IMR-90 (cell line): ENCODE measurements around the gene NF2. TPM values are rescaled to one million over a fixed set of nuclear protein-coding genes. Genes with fewer than 3 reads are reported as not detected.

Source experiments
- ATAC-seq: fragments of 200-7000 bp; cut with Tn5 transposase; 2 replicates; pipeline ENCODE4 v1.9.1; 2020; ENCODE audit warnings: low read depth, mild to moderate bottlenecking, moderate library complexity
- BruUV-seq: library from RNA; stranded (reverse); fragments of 400-500 nt; replicated peaks from 2 replicates; lab custom pipeline; 2021; lab: Mats Ljungman, UMichigan
- CTCF ChIA-PET: fragments of 300-600 bp; formaldehyde crosslinking; extraction: SDS; loops from one replicate; lab custom pipeline; 2021; ENCODE audit warnings: antibody characterized with exemption; lab: Yijun Ruan, JAX
- POLR2A ChIA-PET: fragments of 300-600 bp; sonication (Branson Sonifier 250); formaldehyde crosslinking; loops from one replicate; lab custom pipeline; 2022; ENCODE audit warnings: antibody characterized with exemption; ENCODE audit not compliant: unreplicated experiment; lab: Charles Lee
- DNase-seq: peaks from one replicate; pipeline ENCODE4 v3.0.0; 2013
- H2AFZ ChIP-seq: replicated peaks from 2 replicates; pipeline ENCODE3; 2013; ENCODE audit warnings: low read length, mild to moderate bottlenecking; ENCODE audit not compliant: poor library complexity
- H2AK5ac ChIP-seq: 2 replicates; pipeline ENCODE4 v1.6.1; 2013; ENCODE audit warnings: low read depth, low read length, inconsistent platforms
- H2AK9ac ChIP-seq: replicated peaks from 2 replicates; pipeline ENCODE3; 2013; ENCODE audit warnings: mild to moderate bottlenecking, low read depth, low read length, moderate library complexity; ENCODE audit not compliant: poor library complexity
- H2BK120ac ChIP-seq: 2 replicates; pipeline ENCODE4 v1.6.1; 2013; ENCODE audit warnings: low read depth, low read length, inconsistent platforms
- H2BK15ac ChIP-seq: 3 replicates; pipeline ENCODE4 v1.6.1; 2013; ENCODE audit warnings: low read depth, low read length, inconsistent platforms
- H2BK20ac ChIP-seq: 2 replicates; pipeline ENCODE4 v1.6.1; 2013; ENCODE audit warnings: low read depth, mild to moderate bottlenecking, inconsistent platforms, low read length, moderate library complexity
- H2BK5ac ChIP-seq: 2 replicates; pipeline ENCODE4 v1.6.1; 2013; ENCODE audit warnings: mild to moderate bottlenecking, low read depth, low read length, inconsistent platforms; ENCODE audit not compliant: poor library complexity, severe bottlenecking
- H3K14ac ChIP-seq: replicated peaks from 2 replicates; pipeline ENCODE4 v1.6.1; 2013; ENCODE audit warnings: low read depth, low read length, inconsistent platforms
- H3K18ac ChIP-seq: 2 replicates; pipeline ENCODE4 v1.6.1; 2013; ENCODE audit warnings: low read depth, low read length, control low read depth
- H3K23ac ChIP-seq: 2 replicates; pipeline ENCODE4 v1.6.1; 2013; ENCODE audit warnings: low read depth, low read length, inconsistent platforms
- H3K27ac ChIP-seq: 2 replicates; pipeline ENCODE4 v1.5.1; 2013; ENCODE audit warnings: mild to moderate bottlenecking, control low read depth, low read length; ENCODE audit not compliant: insufficient read depth
- H3K27me3 ChIP-seq: 2 replicates; pipeline ENCODE4 v1.6.1; 2013; ENCODE audit warnings: low read length; ENCODE audit not compliant: control insufficient read depth, insufficient read depth
- H3K36me3 ChIP-seq: 2 replicates; pipeline ENCODE4 v1.6.1; 2013; ENCODE audit warnings: low read length, mixed read lengths; ENCODE audit not compliant: control insufficient read depth, insufficient read depth
- H3K4ac ChIP-seq: 2 replicates; pipeline ENCODE4 v1.6.1; 2013; ENCODE audit warnings: low read depth, low read length, inconsistent platforms
- H3K4me1 ChIP-seq: 2 replicates; pipeline ENCODE4 v1.6.1; 2013; ENCODE audit warnings: low read length, mixed read lengths; ENCODE audit not compliant: control insufficient read depth, insufficient read depth
- H3K4me2 ChIP-seq: 2 replicates; pipeline ENCODE4 v1.6.1; 2013; ENCODE audit warnings: low read depth, mild to moderate bottlenecking, control low read depth, low read length, moderate library complexity
- H3K4me3 ChIP-seq: 2 replicates; pipeline ENCODE4 v1.5.1; 2013; ENCODE audit warnings: low read depth, mild to moderate bottlenecking, control low read depth, low read length, moderate library complexity; ENCODE audit not compliant: insufficient read depth
- H3K56ac ChIP-seq: 2 replicates; pipeline ENCODE4 v1.6.1; 2013; ENCODE audit warnings: low read length, inconsistent platforms; ENCODE audit not compliant: insufficient read depth; ENCODE audit errors: extremely low read depth
- H3K79me1 ChIP-seq, 2 experiments: 2 replicates each; pipeline ENCODE4 v1.6.1; 2013; ENCODE audit warnings: low read length in 2 of 2, inconsistent platforms in 1 of 2, low read depth in 1 of 2
- H3K9ac ChIP-seq: 2 replicates; pipeline ENCODE4 v1.6.1; 2013; ENCODE audit warnings: low read depth, low read length, control low read depth
- H3K9me1 ChIP-seq: 2 replicates; pipeline ENCODE4 v1.6.1; 2013; ENCODE audit warnings: low read length, inconsistent platforms; ENCODE audit not compliant: insufficient read depth
- H3K9me3 ChIP-seq: 2 replicates; pipeline ENCODE4 v1.6.1; 2013; ENCODE audit warnings: low read length; ENCODE audit not compliant: control insufficient read depth, insufficient read depth
- H4K20me1 ChIP-seq: 2 replicates; pipeline ENCODE4 v1.6.1; 2013; ENCODE audit warnings: low read length, inconsistent platforms; ENCODE audit not compliant: insufficient read depth
- H4K5ac ChIP-seq: 2 replicates; pipeline ENCODE4 v1.6.1; 2013; ENCODE audit warnings: mild to moderate bottlenecking, low read depth, low read length, control low read depth
- H4K8ac ChIP-seq, 2 experiments: 2 replicates each; pipeline ENCODE4 v1.6.1; 2013; ENCODE audit warnings: low read depth in 2 of 2, low read length in 2 of 2, control low read depth in 1 of 2, inconsistent platforms in 1 of 2
- H4K91ac ChIP-seq: 2 replicates; pipeline ENCODE4 v1.6.1; 2013; ENCODE audit warnings: low read depth, low read length, inconsistent platforms; ENCODE audit not compliant: insufficient read depth
- BHLHE40 ChIP-seq: fragments of 150-350 bp; IDR thresholded peaks from 2 replicates; pipeline ENCODE4 v1.6.1; 2016; ENCODE audit warnings: mild to moderate bottlenecking, low read depth, low read length
- CEBPB ChIP-seq: IDR thresholded peaks from 2 replicates; pipeline ENCODE4 v1.6.1; 2012; ENCODE audit warnings: low read depth, low read length, improper control_type of control experiment
- CHD1 ChIP-seq: IDR thresholded peaks from 2 replicates; pipeline ENCODE4 v1.6.1; 2012; ENCODE audit warnings: low read depth, low read length, improper control_type of control experiment
- FOS ChIP-seq: fragments of 150-350 bp; IDR thresholded peaks from 2 replicates; pipeline ENCODE4 v1.6.1; 2016; ENCODE audit warnings: low read depth, low read length
- MAFK ChIP-seq: IDR thresholded peaks from 2 replicates; pipeline ENCODE4 v1.6.1; 2012; ENCODE audit warnings: low read depth, low read length, improper control_type of control experiment
- MAZ ChIP-seq: IDR thresholded peaks from 2 replicates; pipeline ENCODE4 v1.6.1; 2012; ENCODE audit warnings: low read depth, mild to moderate bottlenecking, low read length, improper control_type of control experiment, moderate library complexity, borderline replicate concordance
- MXI1 ChIP-seq: IDR thresholded peaks from 2 replicates; pipeline ENCODE4 v1.6.1; 2012; ENCODE audit warnings: low read depth, mild to moderate bottlenecking, low read length, moderate library complexity, borderline replicate concordance
- NFE2L2 ChIP-seq: fragments of 150-350 bp; IDR thresholded peaks from 2 replicates; pipeline ENCODE4 v1.6.1; 2016; ENCODE audit warnings: low read depth, mild to moderate bottlenecking, low read length
- POLR2A ChIP-seq: IDR thresholded peaks from 2 replicates; pipeline ENCODE4 v1.6.1; 2012; ENCODE audit warnings: mild to moderate bottlenecking, low read depth, low read length
- RAD21 ChIP-seq: IDR thresholded peaks from 2 replicates; pipeline ENCODE4 v1.6.1; 2012; ENCODE audit warnings: low read length, improper control_type of control experiment
- RCOR1 ChIP-seq: IDR thresholded peaks from 2 replicates; pipeline ENCODE4 v1.6.1; 2012; ENCODE audit warnings: mild to moderate bottlenecking, low read length, improper control_type of control experiment; ENCODE audit not compliant: insufficient replicate concordance
- RFX5 ChIP-seq: IDR thresholded peaks from 2 replicates; pipeline ENCODE4 v1.8.0; 2012; ENCODE audit warnings: low read depth, mild to moderate bottlenecking, low read length, moderate library complexity
- SMC3 ChIP-seq: fragments of 150-350 bp; IDR thresholded peaks from 2 replicates; pipeline ENCODE4 v1.6.1; 2016; ENCODE audit warnings: low read depth, mild to moderate bottlenecking, antibody characterized with exemption, low read length, moderate library complexity
- WGBS, 2 experiments: methylation state at CpG; one replicate each; pipeline versions ENCODE4 v1.1.5 to v1.1.7; 2013; ENCODE audit warnings: missing lambda C conversion rate in 2 of 2; ENCODE audit not compliant: insufficient read length in 1 of 2; ENCODE audit errors: extremely low coverage in 2 of 2; 5-methylcytosine and 5-hydroxymethylcytosine counted together
- dilution Hi-C: fragments of 300-500 bp; cut with HindIII; formaldehyde crosslinking; loops from one replicate; pipeline ENCODE4 v1.14.3; 2018; ENCODE audit warnings: low sequenced_read_pairs; ENCODE audit not compliant: unreplicated experiment
- in situ Hi-C: fragments of 300-500 bp; cut with MboI; formaldehyde crosslinking; loops from 3 replicates; pipeline ENCODE4 v1.14.3; 2019; ENCODE audit warnings: low sequenced_read_pairs, inconsistent platforms, mixed read lengths
- intact Hi-C: fragments of 100-400 bp; cut with micrococcal nuclease; formaldehyde crosslinking; loops from 2 replicates; pipeline ENCODE4 v1.10.0; 2022
- polyA plus RNA-seq, 3 experiments: library from polyadenylated mRNA; depleted of rRNA; stranded (reverse); fragments of >200 nt; gene quantifications; 2 replicates each; pipeline ENCODE4 v1.2.3, GENCODE V29; 2012; ENCODE audit warnings: low replicate concordance in 1 of 3
- total RNA-seq: library from RNA; depleted of rRNA; stranded (reverse); fragments of >200 nt; gene quantifications from 2 replicates; pipeline ENCODE4 v1.2.3, GENCODE V29; 2012
- TF ChIP-seq, protein P1 (sequence below): conservative IDR thresholded peaks from 2 replicates; pipeline ENCODE4 v1.5.1; 2012; ENCODE audit warnings: mild to moderate bottlenecking, low read depth, low read length, improper control_type of control experiment
- TF ChIP-seq, protein P2 (sequence below): fragments of 150-350 bp; IDR thresholded peaks from 2 replicates; pipeline ENCODE4 v1.6.1; 2017; ENCODE audit warnings: mild to moderate bottlenecking, antibody characterized with exemption, low read length, low read depth
- TF ChIP-seq, protein P3 (sequence below): fragments of 150-350 bp; IDR thresholded peaks from 2 replicates; pipeline ENCODE4 v1.6.1; 2016; ENCODE audit warnings: low read depth, mild to moderate bottlenecking, low read length, moderate library complexity, borderline replicate concordance

Gene NF2
- total and polyA plus RNA-seq, 2 of the 4 experiments (the other 2 are of a cell fraction) = 59.0 to 151 TPM

DNA sequence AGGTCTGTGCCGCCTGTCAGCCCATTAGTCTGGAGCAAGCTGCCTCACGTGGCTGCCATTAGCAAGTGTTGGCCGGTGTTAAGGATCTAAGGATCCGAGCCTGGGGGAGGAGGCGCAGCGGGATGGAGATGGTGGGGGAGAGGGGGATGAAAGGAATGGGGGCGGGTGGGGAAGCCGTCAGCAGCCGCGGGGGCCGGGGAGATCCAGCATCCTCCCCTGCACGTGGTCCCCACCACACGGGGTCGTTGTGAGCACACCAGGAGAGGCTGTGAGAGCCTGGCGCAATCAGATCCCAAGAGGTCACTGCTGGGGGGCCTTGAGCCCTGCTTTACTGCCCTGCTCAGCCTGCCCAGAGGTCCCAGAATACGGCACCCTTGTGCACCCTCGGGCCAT, 123.7 kb downstream of the NF2 start:
- H4K20me1 ChIP-seq = no peaks in the 10 kb centered on the region; the same call in 1 of the 2 replicates
- no peak overlapping the region for H3K18ac ChIP-seq
- ATAC-seq = peak; percentile 70
- H4K5ac ChIP-seq = no peak overlapping the region
- ChIA-PET POLR2A (no interaction called here), CTCF (no interaction called here)
- H3K9me3 ChIP-seq = no peaks in the 10 kb centered on the region
- in situ Hi-C loops (no loop called here), dilution Hi-C loops (no loop called here), intact Hi-C loops (no loop called here)
- no peak overlapping the region for H3K4ac ChIP-seq
- peaks cover 2% of the 10 kb centered on the region; the same call in 1 of the 2 replicates for H3K36me3 ChIP-seq
- DNase-seq = peak; percentile 32
- peak overlapping the region; percentile 19 for H2AFZ ChIP-seq
- no peak overlapping the region for H2AK5ac ChIP-seq
- no peaks in the 10 kb centered on the region; the same call in 1 of the 2 replicates for H3K4me1 ChIP-seq
- H3K4me2 ChIP-seq = no peak overlapping the region; the same call in 1 of the 2 replicates
- no peak overlapping the region for H3K4me3 ChIP-seq
- H3K27me3 ChIP-seq = peaks cover 34% of the 10 kb centered on the region
- no peak overlapping the region for H2BK20ac ChIP-seq
- no peak overlapping the region for H3K27ac ChIP-seq
- no peak overlapping the region for H2AK9ac ChIP-seq
- H2BK5ac ChIP-seq = no peak overlapping the region
- no peak overlapping the region for H3K56ac ChIP-seq
- 14% methylated on average over 3 of the region's 17 CpGs; no CpG with 5 or more reads in 1 of the 2 experiments for WGBS, 2 experiments
- no peaks in the 10 kb centered on the region for H3K79me1 ChIP-seq
- TF ChIP-seq MXI1 (no peak), SMC3 (peak; percentile 35), RFX5 (no peak), RAD21 (peak; percentile 51), BHLHE40 (no peak; the same call in 1 of the 2 replicates), MAFK (no peak), NFE2L2 (no peak), RCOR1 (no peak), POLR2A (no peak), FOS (no peak), MAZ (no peak; the same call in 1 of the 2 replicates), CEBPB (peak; percentile 41), CHD1 (no peak)
- TF ChIP-seq, protein P1, sequence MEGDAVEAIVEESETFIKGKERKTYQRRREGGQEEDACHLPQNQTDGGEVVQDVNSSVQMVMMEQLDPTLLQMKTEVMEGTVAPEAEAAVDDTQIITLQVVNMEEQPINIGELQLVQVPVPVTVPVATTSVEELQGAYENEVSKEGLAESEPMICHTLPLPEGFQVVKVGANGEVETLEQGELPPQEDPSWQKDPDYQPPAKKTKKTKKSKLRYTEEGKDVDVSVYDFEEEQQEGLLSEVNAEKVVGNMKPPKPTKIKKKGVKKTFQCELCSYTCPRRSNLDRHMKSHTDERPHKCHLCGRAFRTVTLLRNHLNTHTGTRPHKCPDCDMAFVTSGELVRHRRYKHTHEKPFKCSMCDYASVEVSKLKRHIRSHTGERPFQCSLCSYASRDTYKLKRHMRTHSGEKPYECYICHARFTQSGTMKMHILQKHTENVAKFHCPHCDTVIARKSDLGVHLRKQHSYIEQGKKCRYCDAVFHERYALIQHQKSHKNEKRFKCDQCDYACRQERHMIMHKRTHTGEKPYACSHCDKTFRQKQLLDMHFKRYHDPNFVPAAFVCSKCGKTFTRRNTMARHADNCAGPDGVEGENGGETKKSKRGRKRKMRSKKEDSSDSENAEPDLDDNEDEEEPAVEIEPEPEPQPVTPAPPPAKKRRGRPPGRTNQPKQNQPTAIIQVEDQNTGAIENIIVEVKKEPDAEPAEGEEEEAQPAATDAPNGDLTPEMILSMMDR = peak; percentile 41
- TF ChIP-seq, protein P2, sequence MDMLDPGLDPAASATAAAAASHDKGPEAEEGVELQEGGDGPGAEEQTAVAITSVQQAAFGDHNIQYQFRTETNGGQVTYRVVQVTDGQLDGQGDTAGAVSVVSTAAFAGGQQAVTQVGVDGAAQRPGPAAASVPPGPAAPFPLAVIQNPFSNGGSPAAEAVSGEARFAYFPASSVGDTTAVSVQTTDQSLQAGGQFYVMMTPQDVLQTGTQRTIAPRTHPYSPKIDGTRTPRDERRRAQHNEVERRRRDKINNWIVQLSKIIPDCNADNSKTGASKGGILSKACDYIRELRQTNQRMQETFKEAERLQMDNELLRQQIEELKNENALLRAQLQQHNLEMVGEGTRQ = peak; percentile 24; the same call in 1 of the 2 replicates
- TF ChIP-seq, protein P3, sequence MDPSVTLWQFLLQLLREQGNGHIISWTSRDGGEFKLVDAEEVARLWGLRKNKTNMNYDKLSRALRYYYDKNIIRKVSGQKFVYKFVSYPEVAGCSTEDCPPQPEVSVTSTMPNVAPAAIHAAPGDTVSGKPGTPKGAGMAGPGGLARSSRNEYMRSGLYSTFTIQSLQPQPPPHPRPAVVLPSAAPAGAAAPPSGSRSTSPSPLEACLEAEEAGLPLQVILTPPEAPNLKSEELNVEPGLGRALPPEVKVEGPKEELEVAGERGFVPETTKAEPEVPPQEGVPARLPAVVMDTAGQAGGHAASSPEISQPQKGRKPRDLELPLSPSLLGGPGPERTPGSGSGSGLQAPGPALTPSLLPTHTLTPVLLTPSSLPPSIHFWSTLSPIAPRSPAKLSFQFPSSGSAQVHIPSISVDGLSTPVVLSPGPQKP = no peak
- H3K23ac ChIP-seq = no peak overlapping the region
- BruUV-seq = no TSS peak
- H2BK120ac ChIP-seq = no peak overlapping the region
- no peaks in the 10 kb centered on the region for H3K9me1 ChIP-seq
- no peak overlapping the region for H3K9ac ChIP-seq
- H4K8ac ChIP-seq = no peak overlapping the region
- H4K91ac ChIP-seq = no peak overlapping the region
- no peak overlapping the region for H2BK15ac ChIP-seq
- H3K14ac ChIP-seq = no peak overlapping the region
